Cerebellar nuclear complex (tissue), 1 donor: Measurements from ENCODE around the gene ALAS1.

Experiments used
- DNase-seq, 2 experiments: peaks; one replicate each; lab custom pipeline; 2025; lab: John Stamatoyannopoulos, UW

Gene ALAS1

GRCh38 chr3:52234516-52235447 lies 36.8 kb downstream of the ALAS1 start:
- no peak for DNase-seq

DNA sequence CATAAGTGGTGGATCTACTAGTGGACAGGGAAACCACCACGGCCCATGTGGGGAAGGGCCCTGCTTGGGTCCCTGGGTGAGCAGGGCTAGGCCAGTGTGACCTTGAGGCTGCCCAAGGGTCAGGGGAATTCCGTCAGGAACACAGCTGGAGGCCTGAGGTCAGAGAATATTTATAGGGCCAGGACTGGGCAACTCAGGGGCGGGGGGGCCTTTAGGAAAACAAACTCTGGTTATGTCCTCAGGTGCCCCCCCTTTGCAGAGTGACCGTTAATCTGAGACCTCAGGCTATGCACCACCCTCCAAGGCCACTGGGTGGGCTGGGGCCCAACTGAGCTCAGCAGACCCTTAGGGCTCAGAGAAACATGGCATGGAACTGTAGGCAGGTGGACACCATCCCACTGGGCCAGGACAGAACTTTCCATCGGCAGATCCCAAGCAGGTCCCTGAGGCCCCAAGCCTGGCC lies 38.5 kb downstream of the ALAS1 start:
- no peak for DNase-seq

DNA sequence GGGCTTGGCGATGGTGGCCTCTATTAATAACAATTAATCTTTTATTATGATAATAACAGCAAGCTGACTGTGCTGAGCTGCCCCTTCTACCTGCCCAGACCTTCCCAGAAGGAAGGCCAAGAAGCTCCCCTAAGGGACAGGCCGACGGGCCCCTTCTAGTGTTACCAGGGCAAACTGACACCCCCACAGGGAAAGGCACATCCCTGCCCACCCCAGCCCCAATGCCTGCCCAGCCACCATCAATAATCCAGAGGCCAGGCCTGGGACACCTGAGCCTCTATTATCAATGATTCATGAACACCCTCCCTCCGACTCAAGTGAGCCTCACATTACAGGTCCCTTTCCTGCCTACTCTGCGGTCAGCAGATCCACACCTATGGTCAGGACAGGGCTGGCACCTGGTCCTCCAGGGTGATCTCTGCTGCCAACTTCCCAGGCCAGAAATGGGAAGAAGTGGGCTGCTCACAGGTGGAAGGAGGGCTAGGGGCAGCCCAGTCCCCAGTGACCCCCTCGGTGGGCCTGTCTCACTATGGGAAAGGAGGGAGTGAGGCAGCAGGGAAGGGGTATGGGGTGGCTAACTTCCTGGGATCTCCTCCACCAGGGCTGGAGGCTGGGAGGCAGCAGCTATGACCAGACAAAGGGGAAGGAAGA lies 39.2 kb downstream of the ALAS1 start:
- DNase-seq = no peak

DNA sequence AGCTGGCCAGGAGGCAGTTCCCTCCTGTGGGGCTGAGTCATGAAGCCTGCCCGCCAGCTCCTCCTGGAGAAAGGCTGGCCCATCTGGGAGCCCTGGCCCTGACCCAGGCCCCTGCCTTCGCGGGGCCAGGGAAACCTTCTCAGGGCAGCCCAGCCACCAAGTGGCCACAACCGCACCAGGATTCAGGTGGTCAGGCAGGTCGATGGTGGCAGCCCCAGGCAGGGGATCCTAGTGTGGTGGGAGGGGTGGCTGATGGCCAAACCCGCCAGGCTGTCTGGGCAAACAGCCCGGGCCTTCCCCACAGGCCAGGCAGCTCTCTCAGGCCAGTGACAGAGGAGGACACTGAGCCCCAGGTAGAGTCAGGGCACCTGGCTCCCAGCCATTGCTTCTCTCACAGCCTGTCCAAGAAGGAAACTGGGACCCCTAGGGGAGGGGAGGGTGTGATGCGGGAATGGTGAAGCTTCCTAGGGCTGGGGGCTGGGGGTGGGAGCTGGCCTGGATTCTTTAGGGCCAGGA lies 39.8 kb downstream of the ALAS1 start:
- peak; percentile 57 to 89 for DNase-seq

DNA sequence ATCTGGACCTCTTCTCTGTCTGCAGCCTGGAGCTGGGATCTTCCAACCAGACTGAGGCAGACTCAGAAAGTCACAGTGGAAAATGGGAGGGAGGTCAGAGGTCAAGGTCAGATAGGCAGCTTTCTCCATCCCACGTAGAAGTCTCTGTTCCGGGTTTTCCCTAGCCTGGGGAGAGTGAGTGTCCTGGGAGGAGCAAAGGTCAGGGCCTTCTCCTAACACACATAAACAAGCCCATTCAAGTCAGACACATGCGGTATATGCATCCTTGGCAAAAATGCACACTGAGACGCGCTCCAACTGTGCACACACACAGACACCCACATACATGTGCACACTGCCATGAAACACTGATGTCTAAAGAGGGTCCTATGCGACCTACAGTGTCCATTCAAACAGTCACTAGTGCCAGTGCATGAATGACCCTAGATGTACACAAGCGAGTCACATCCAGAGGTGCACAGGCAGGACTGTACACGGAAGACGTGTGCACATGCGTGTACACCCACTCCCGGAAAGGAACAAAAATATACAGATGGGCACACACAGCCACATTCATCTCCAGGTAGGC lies 40.3 kb downstream of the ALAS1 start:
- DNase-seq = no peak

GRCh38 chr3:52238761-52239701 lies 41.1 kb downstream of the ALAS1 start, which contains the start of gene TWF2:
Gene TWF2 (minus strand): TSS chr3:52239158. CDS start chr3:52239016, 142 bp downstream.
- DNase-seq = no peak

GRCh38 chr3:52240059-52240885 lies 42.3 kb downstream of the ALAS1 start:
- no peak for DNase-seq

- no peak for DNase-seq
Observed at GRCh38 chr3:52240886-52241370, 43.0 kb downstream of the ALAS1 start.

DNA sequence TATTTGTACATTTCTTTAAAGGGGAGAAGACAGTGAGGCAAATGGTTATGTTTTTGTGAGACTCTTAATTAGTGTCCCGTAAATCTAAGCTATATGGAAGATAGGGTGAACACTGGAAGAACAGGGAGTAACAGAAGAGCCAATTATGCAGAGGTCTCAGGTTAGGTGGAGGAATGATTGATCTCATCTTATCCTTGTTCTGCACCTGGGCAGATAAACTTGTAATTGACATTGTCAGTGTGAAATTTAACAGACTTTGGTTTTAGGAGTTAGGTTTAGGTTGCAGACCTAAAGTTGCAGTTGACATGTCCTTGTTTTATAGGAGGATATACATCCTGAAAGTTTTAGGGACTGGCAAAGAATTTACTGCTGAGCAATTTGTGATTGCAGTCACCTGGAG lies 44.1 kb downstream of the ALAS1 start:
- DNase-seq = no peak

GRCh38 chr3:52243791-52244628 lies 46.0 kb downstream of the ALAS1 start:
- DNase-seq = no peak

DNA sequence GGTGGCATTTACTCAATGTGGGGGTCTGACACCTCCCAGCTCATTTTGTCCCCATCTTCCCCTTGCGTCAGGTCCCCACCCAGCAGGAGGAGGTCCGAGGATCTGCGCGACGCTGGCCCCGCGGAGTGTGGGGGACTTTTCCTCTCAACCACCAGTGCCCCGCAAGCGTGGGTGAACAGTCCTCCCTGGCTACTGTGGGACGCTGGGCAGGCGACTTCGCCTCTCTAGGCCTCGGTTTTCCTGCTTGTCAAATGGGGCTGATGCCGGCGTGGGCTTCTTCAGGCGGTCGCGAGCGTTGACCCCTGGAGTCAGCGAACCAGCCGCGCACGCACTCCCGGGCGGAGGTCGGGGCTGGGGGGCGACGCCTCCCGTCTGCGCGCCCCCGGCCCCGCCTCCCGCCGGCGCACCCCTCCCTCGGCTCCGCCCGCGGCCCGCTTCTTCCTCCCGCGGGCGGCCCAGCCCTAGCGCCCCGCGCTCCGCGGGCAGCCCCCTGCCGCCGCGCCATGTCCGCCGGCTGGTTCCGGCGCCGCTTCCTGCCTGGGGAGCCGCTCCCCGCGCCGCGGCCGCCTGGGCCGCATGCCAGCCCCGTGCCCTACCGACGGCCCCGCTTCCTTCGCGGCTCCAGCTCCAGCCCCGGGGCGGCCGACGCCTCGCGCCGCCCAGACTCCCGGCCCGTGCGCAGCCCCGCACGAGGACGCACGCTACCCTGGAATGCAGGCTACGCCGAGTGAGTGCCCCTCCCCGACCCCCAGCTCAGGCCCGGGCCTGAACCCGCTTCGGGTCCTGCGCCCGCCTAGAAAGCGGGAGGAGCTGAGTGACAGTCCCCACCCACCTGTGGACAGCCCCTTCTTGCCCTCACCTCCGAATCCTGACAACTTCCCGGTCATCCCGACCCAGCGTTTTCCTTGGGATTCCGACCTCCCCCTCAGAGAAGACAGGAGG lies 47.6 kb downstream of the ALAS1 start, which contains the start of gene PPM1M:
PPM1M (plus strand) TSS at position 438 of the 942 bp plus-strand sequence; CDS start at position 504, 66 bp downstream.
- DNase-seq = no peak

DNA sequence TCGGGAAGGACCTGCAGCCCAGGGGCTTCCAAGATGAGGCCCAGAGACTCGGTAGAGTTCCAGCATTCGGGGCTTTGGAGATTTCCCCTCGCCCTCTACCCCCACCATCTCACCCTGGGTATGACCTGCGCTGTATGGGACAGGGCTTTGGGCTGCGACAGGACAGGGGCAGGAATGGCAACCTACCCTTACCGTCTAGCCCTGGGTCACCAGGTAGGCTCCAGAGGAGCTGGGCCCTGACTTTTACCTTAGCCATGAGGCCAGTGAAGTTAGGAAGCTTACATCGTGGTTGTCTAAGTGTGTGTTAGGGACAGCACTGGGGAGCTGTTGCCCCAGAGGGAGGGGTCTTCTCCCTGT lies 48.3 kb downstream of the ALAS1 start:
- no peak for DNase-seq

DNA sequence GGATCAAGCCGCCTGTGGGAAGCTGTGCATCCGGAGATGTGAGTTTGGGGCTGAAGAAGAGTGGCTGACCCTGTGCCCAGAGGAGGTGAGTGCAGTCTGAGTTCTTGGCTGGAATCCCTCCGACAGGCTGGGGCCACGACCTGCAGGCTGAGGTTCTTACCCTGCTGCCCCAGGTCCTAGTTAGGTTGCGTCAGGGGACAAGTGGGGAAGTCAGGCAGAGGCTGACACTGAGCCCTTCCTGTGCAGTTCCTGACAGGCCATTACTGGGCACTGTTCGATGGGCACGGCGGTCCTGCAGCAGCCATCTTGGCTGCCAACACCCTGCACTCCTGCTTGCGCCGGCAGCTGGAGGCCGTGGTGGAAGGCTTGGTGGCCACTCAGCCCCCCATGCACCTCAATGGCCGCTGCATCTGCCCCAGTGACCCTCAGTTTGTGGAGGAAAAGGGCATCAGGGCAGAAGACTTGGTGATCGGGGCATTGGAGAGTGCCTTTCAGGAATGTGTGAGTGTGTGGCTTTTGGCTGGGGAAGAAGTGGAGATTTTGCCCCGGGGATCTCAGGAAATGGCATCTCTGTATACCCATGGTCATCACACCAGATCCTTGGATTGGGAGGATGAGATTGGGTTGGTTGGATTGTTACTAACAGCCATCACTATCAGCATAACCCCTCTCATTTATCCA lies 48.9 kb downstream of the ALAS1 start:
- no peak for DNase-seq

DNA sequence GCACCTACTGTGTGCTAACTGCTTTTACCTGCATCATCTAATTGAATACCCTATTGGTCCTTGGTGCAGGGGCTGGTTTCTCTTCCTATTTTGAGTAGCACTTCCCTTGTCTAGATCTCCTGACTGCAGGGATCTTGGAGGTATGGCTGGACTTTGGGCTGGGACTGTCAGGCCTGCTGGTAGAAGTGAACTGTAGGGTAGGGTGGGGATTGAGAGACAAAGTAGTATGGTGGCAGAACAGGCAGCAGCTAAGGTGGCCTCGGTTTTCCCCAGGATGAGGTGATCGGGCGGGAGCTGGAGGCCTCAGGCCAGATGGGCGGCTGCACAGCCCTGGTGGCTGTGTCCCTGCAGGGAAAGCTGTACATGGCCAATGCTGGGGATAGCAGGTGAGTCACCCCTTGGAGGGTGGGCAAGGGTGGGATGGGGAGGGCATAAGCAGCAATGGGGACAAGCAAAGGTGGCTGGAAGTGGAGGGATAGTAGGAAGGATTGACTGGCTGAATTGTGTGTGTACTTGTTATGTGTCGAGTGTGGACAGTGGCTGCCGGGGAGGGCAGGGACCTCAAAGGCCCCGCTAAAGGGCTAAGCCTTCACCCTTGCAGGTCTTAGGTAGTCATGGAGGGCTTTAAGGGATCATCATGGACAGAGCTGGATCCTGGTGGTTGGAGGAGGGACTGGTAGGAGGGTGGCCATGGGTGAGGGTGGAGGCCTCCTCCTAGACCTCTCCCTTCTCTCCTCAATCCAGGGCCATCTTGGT lies 49.6 kb downstream of the ALAS1 start:
- no peak for DNase-seq

- DNase-seq = no peak
Observed at GRCh38 chr3:52248165-52248541, 50.2 kb downstream of the ALAS1 start.

DNA sequence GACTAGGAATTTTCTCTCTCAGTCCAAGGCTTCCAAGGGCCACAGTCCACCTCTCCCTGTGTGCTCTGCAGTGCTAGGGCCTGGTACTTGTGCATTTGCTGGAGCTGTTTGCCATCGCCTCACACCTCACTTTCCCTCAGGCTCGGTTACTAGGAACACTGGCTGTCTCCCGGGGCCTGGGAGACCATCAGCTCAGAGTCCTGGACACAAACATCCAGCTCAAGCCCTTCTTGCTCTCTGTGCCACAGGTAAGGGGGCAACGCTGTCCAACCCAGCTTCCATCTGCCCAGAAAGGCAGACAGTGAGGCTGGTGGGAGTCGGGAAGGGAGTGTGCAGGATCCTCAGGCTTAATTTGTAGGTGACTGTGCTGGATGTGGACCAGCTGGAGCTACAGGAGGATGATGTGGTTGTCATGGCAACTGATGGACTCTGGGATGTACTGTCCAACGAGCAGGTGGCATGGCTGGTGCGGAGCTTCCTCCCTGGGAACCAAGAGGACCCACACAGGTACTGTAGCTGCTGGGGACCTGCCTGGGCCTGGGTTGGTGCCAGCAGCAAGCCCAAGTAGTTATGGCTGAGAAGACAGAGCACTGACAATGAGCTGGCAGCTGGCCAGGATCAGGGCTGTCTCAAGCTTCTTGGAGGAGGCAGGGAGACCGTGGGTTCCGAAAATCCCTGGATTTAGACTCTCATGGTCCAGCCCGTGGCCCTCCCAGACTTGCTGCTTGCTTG lies 51.0 kb downstream of the ALAS1 start:
- DNase-seq = peak; percentile 50 to 72
